NB4 (cell line): ENCODE results near the gene EI24.

ENCODE experiments used
- MYC ChIP-seq: IDR thresholded peaks from 2 replicates; pipeline ENCODE4 v1.6.1; 2011; ENCODE audit warnings: low read depth, low read length
- POLR2A ChIP-seq: IDR thresholded peaks from 2 replicates; pipeline ENCODE4 v1.6.1; 2011; ENCODE audit warnings: mild to moderate bottlenecking; ENCODE audit not compliant: insufficient read length; ENCODE audit errors: extremely low read depth
- TF ChIP-seq, protein P1 (sequence below): IDR thresholded peaks from one replicate; pipeline ENCODE4 v1.5.1; 2012; ENCODE audit warnings: low read depth, low read length

DNA sequence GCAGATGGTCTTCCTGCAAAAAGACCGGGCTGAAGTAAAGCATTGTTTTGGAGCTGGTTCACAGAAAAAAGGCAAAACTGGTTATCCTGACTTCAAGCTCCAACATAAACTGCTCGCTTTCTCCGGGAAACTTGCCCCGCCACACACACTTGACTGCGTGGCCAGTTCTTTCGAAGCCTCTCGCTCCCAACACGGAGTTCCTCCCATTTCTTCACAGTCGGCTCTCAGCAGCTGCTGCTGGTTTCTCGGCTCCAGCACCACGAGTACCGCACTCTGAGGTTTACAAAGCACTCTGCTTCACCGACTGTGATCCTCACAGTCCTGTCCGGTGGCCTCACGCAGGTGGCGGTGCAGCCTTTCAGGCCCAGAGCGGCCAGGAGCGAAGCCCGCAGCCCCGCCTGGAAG, 56.0 kb downstream of the EI24 start:
- TF ChIP-seq, protein P1, sequence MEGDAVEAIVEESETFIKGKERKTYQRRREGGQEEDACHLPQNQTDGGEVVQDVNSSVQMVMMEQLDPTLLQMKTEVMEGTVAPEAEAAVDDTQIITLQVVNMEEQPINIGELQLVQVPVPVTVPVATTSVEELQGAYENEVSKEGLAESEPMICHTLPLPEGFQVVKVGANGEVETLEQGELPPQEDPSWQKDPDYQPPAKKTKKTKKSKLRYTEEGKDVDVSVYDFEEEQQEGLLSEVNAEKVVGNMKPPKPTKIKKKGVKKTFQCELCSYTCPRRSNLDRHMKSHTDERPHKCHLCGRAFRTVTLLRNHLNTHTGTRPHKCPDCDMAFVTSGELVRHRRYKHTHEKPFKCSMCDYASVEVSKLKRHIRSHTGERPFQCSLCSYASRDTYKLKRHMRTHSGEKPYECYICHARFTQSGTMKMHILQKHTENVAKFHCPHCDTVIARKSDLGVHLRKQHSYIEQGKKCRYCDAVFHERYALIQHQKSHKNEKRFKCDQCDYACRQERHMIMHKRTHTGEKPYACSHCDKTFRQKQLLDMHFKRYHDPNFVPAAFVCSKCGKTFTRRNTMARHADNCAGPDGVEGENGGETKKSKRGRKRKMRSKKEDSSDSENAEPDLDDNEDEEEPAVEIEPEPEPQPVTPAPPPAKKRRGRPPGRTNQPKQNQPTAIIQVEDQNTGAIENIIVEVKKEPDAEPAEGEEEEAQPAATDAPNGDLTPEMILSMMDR: no peak
- TF ChIP-seq MYC: no peak
- no peak for TF ChIP-seq POLR2A
